IPS-NIHi7 (cell line): ENCODE results near the gene BOLL.
"Not testable (repeated sequence)": the region's sequence is repeated elsewhere in the genome, so short reads cannot be mapped to it uniquely, and the experiment has no call there.

Experiments
- DNase-seq: peaks from one replicate; pipeline ENCODE4 v3.0.0; 2012; ENCODE audit warnings: mixed read lengths; ENCODE audit errors: extremely low spot score

The BOLL gene

GRCh38 chr2:197706839-197707207 is 78.3 kb downstream of the BOLL start:
- no peak for DNase-seq

GRCh38 chr2:197705912-197706838 is 78.9 kb downstream of the BOLL start:
- peak; percentile 14 for DNase-seq

- DNase-seq: peak; percentile 97
These were observed 79.8 kb downstream of the BOLL start, which contains the start of gene MARS2 for GRCh38 chr2:197705121-197705911. MARS2 (plus strand) TSS chr2:197705369; CDS start chr2:197705406, 37 bp downstream.

GRCh38 chr2:197704434-197705120 is 80.5 kb downstream of the BOLL start:
- no peak for DNase-seq

- DNase-seq: no peak
These were observed 84.2 kb downstream of the BOLL start for GRCh38 chr2:197700960-197701359.

GRCh38 chr2:197699724-197700123 is 85.4 kb downstream of the BOLL start:
- DNase-seq: not testable (repeated sequence)

- DNase-seq: not testable (repeated sequence)
These were observed 88.5 kb downstream of the BOLL start for GRCh38 chr2:197696571-197696970.

- not testable (repeated sequence) for DNase-seq
These were observed 89.1 kb downstream of the BOLL start for GRCh38 chr2:197695971-197696370.

GRCh38 chr2:197695206-197695605 is 89.9 kb downstream of the BOLL start:
- DNase-seq: not testable (repeated sequence)

- no peak for DNase-seq
These were observed 107.6 kb downstream of the BOLL start for GRCh38 chr2:197677483-197677882.

- DNase-seq: no peak
These were observed 108.1 kb downstream of the BOLL start for GRCh38 chr2:197677056-197677455.
